Duodenal mucosa (tissue), 2 donors: Measurements from ENCODE around the gene ZNF782.
"Not testable (repeated sequence)": the region's sequence is repeated elsewhere in the genome, so short reads cannot be mapped to it uniquely, and the experiment has no call there.

Experiments used
- H3K27ac ChIP-seq: one replicate; pipeline ENCODE4 v1.7.0; 2013; ENCODE audit warnings: low read depth, low read length
- H3K27me3 ChIP-seq, 2 donors: one replicate each; pipeline ENCODE4 v1.7.0; 2013; ENCODE audit warnings: low read length in 2 of 2, control low read depth in 1 of 2; ENCODE audit not compliant: insufficient read depth in 2 of 2, control insufficient read depth in 1 of 2
- H3K36me3 ChIP-seq, 2 donors: one replicate each; pipeline ENCODE4 v1.7.0; 2013; ENCODE audit warnings: low read length in 2 of 2, control low read depth in 1 of 2; ENCODE audit not compliant: insufficient read depth in 2 of 2, control insufficient read depth in 1 of 2
- H3K4me1 ChIP-seq, 2 donors: one replicate each; pipeline ENCODE4 v1.7.0; 2013; ENCODE audit warnings: low read length in 2 of 2, control low read depth in 1 of 2; ENCODE audit not compliant: insufficient read depth in 2 of 2, control insufficient read depth in 1 of 2
- H3K4me3 ChIP-seq, 2 donors: one replicate each; pipeline ENCODE4 v1.7.0; 2013; ENCODE audit warnings: low read length in 2 of 2, low read depth in 1 of 2
- H3K9ac ChIP-seq, 2 donors: one replicate each; pipeline ENCODE4 v1.7.0; 2013; ENCODE audit warnings: low read length in 2 of 2, low read depth in 1 of 2
- H3K9me3 ChIP-seq, 2 donors: one replicate each; pipeline ENCODE4 v1.7.0; 2013; ENCODE audit warnings: low read length in 2 of 2, control low read depth in 1 of 2; ENCODE audit not compliant: control insufficient read depth in 1 of 2

The ZNF782 gene

GRCh38 chr9:96853781-96854650 lies at the start of gene ZNF782:
TSS of gene ZNF782 (minus strand) at chr9:96854514. CDS start at chr9:96851961, 2,553 bp downstream.
- Histone ChIP-seq H3K9me3 (peaks cover 4 to 9% of the 10 kb centered on the region in 2 donors), H3K27me3 (no peaks in the 10 kb centered on the region), H3K4me3 (peak within 1 kb of the TSS; percentile 69 to 81), H3K4me1 (peaks cover 20 to 27% of the 10 kb centered on the region in 2 donors), H3K36me3 (peaks cover 0 to 3% of the 10 kb centered on the region in 2 donors), H3K9ac (peak within 1 kb of the TSS; percentile 68 to 75), H3K27ac (peak within 1 kb of the TSS; percentile 74)

- not testable (repeated sequence) for H3K4me3 ChIP-seq, H3K27ac ChIP-seq, H3K9ac ChIP-seq, H3K27me3 ChIP-seq, H3K4me1 ChIP-seq, H3K9me3 ChIP-seq
- H3K36me3 ChIP-seq: peaks cover 11 to 21% of the 10 kb centered on the region in 2 donors
These were observed 45.7 kb upstream of the ZNF782 start for GRCh38 chr9:96900010-96900409.

- H3K27ac ChIP-seq: no peak overlapping the region
- no peaks in the 10 kb centered on the region for H3K9me3 ChIP-seq
- H3K9ac ChIP-seq: no peak overlapping the region
- H3K36me3 ChIP-seq: peaks cover 8 to 34% of the 10 kb centered on the region in 2 donors
- no peak overlapping the region for H3K4me3 ChIP-seq
- no peaks in the 10 kb centered on the region for H3K27me3 ChIP-seq
- no peaks in the 10 kb centered on the region for H3K4me1 ChIP-seq
These were observed 37.8 kb upstream of the ZNF782 start for GRCh38 chr9:96892131-96892530.

GRCh38 chr9:96888591-96888990 lies 34.3 kb upstream of the ZNF782 start:
- Histone ChIP-seq H3K4me1 (no peaks in the 10 kb centered on the region), H3K9me3 (no peaks in the 10 kb centered on the region)

GRCh38 chr9:96885424-96885823 lies 31.1 kb upstream of the ZNF782 start:
- Histone ChIP-seq H3K36me3 (peaks cover 0 to 3% of the 10 kb centered on the region in 2 donors), H3K9me3 (no peaks in the 10 kb centered on the region), H3K27ac (no peak overlapping the region), H3K4me3 (no peak overlapping the region), H3K4me1 (no peaks in the 10 kb centered on the region), H3K27me3 (no peaks in the 10 kb centered on the region), H3K9ac (no peak overlapping the region)

More at GRCh38 chr9:96888591-96888990, 34.3 kb upstream of the ZNF782 start:
- Histone ChIP-seq H3K27ac (no peak overlapping the region), H3K36me3 (peaks cover 0 to 11% of the 10 kb centered on the region in 2 donors), H3K4me3 (no peak overlapping the region), H3K27me3 (no peaks in the 10 kb centered on the region), H3K9ac (no peak overlapping the region)

GRCh38 chr9:96884443-96884842 lies 30.1 kb upstream of the ZNF782 start:
- Histone ChIP-seq H3K4me1 (no peaks in the 10 kb centered on the region), H3K36me3 (no peaks in the 10 kb centered on the region), H3K9ac (no peak overlapping the region), H3K27me3 (no peaks in the 10 kb centered on the region), H3K9me3 (no peaks in the 10 kb centered on the region), H3K27ac (no peak overlapping the region), H3K4me3 (no peak overlapping the region)

- Histone ChIP-seq H3K9me3 (no peaks in the 10 kb centered on the region), H3K4me3 (no peak overlapping the region), H3K27ac (no peak overlapping the region), H3K4me1 (no peaks in the 10 kb centered on the region), H3K9ac (no peak overlapping the region), H3K27me3 (no peaks in the 10 kb centered on the region), H3K36me3 (no peaks in the 10 kb centered on the region)
These were observed 29.6 kb upstream of the ZNF782 start for GRCh38 chr9:96883922-96884321.

GRCh38 chr9:96877269-96877668 lies 23.0 kb upstream of the ZNF782 start:
- H3K27me3 ChIP-seq: peaks cover 8 to 27% of the 10 kb centered on the region in 2 donors
- peak overlapping the region in 1 of 2 donors; percentile 24 for H3K4me3 ChIP-seq
- H3K27ac ChIP-seq: no peak overlapping the region
- H3K9ac ChIP-seq: no peak overlapping the region
- no peaks in the 10 kb centered on the region for H3K9me3 ChIP-seq
- H3K4me1 ChIP-seq: peaks cover 10 to 22% of the 10 kb centered on the region in 2 donors
- H3K36me3 ChIP-seq: no peaks in the 10 kb centered on the region

- H3K9ac ChIP-seq: peak overlapping the region; percentile 74 to 85
- no peaks in the 10 kb centered on the region for H3K36me3 ChIP-seq
- no peaks in the 10 kb centered on the region for H3K9me3 ChIP-seq
- peak overlapping the region; percentile 71 to 79 for H3K4me3 ChIP-seq
- H3K27me3 ChIP-seq: peaks cover 8 to 27% of the 10 kb centered on the region in 2 donors
- peaks cover 10 to 22% of the 10 kb centered on the region in 2 donors for H3K4me1 ChIP-seq
- H3K27ac ChIP-seq: peak overlapping the region; percentile 72
These were observed 21.3 kb upstream of the ZNF782 start for GRCh38 chr9:96875461-96876142.

GRCh38 chr9:96874947-96875460 lies 20.7 kb upstream of the ZNF782 start:
- H3K36me3 ChIP-seq: no peaks in the 10 kb centered on the region
- H3K27ac ChIP-seq: peak overlapping the region; percentile 72
- H3K4me3 ChIP-seq: peak overlapping the region; percentile 71 to 79
- H3K9ac ChIP-seq: peak overlapping the region; percentile 74 to 85
- peaks cover 10 to 27% of the 10 kb centered on the region in 2 donors for H3K4me1 ChIP-seq
- peaks cover 8 to 27% of the 10 kb centered on the region in 2 donors for H3K27me3 ChIP-seq
- no peaks in the 10 kb centered on the region for H3K9me3 ChIP-seq
